Activated T-cell treated with anti-CD3 and anti-CD28 coated beads for 24 hours (primary cell): Measurements from ENCODE around the gene HBQ1.
"Not testable (repeated sequence)": the region's sequence is repeated elsewhere in the genome, so short reads cannot be mapped to it uniquely, and the experiment has no call there.

ENCODE experiments used
- DNase-seq: peaks from one replicate; pipeline ENCODE4 v3.0.0-alpha.2; 2020; ENCODE audit warnings: low read depth

The HBQ1 gene

DNA sequence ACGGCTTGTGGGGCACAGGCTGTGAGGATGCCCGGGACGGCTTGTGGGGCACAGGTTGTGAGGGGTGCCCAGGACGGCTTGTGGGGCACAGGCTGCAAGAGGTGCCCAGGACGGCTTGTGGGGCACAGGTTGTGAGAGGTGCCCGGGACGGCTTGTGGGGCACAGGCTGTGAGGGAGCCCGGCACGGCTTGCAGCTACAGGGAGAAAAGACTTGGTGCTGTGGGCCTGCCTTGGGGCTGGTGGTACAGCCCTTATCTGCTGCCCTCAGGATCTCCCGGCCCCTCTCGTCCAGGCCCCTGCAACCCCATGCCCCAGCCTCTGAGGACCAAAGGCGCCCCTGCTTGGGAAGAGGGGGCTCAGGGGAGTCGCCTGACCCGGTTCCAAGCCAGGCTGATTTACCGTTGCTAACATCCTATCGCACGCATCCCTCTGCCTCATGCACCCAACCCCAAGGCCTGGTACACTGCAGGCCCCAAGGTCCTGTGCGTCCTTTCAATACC lies 19.5 kb upstream of the HBQ1 start:
- no peak for DNase-seq

DNA sequence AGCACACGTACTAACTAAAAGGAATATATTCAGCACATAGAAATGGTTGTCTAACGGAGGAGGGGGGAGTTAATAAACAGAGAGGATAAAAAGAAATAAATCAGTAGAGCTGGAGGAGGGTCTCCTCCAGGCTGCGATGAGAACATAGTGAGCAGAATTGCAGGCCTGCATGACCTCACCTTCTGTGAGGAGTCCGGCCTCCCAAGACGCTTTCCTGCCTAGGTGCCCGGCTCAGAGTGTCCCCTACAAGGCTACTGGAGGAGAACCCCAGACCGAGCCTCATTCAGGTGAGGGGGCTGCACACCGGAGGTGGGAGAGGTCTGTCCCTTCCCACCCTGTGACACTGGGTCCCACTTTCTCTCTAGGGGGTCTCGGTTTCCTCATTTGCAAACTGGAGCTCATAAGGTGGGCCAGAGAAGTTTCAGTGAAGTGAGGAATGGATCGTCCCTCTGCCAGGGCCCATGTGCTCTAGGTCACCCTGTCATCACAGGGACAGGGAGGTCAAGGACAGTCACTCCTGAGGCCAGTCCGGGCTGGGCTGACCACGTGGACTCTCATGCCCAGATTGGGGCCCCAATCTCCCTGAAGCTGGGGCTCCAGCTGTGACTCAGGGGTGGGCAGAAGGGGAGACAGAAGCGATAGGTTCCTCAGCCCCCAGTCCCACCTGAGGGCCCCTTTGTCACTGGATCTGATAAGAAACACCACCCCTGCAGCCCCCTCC lies 17.8 kb upstream of the HBQ1 start:
- no peak for DNase-seq

DNA sequence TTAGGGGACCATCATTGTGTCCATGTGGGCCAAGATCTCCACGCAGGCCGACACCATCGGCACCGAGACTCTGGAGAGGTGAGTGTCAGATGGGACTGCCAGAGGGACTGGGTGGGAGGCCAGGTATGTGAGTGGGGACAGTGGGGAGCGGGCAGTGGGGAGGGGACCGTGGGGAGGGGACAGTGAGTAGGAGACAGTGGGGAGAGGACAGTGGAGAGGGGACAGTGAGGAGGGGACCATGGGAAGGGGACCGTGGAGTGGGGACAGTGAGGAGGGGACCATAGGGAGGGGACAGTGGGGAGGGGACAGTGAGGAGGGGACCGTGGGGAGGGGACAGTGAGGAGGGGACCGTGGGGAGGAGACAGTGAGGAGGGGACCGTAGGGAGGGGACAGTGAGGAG lies 17.1 kb upstream of the HBQ1 start:
- DNase-seq, result not testable (repeated sequence)

- not testable (repeated sequence) for DNase-seq
Measured at GRCh38 chr16:163696-164095, 16.6 kb upstream of the HBQ1 start.

- not testable (repeated sequence) for DNase-seq
Measured at GRCh38 chr16:164134-164823, 16.0 kb upstream of the HBQ1 start.

DNA sequence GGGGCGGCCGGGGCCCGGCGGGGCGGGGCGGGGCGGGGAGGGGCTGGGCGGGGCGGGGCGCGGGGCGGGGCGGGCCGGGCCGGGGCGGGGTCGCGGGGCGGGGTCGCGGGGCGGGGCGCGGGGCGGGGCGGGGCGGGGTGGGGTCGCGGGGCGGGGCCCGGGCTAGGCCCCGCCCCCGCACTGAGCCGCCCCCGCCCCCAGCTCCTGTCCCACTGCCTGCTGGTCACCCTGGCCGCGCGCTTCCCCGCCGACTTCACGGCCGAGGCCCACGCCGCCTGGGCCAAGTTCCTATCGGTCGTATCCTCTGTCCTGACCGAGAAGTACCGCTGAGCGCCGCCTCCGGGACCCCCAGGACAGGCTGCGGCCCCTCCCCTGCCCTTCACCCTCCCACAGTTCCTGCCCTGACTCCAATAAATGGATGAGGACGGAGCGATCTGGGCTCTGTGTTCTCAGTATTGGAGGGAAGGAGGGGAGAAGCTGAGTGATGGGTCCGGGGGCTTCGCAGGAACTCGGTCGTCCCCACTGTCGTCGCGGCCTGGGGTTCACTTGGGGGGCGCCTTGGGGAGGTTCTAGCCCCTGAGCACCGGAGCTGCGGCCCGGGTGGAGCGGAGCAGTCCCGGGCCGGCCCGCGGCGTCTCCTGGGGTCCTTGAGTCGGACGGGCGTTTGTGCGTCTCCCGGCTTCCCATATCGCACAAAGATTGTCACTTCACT lies 15.3 kb upstream of the HBQ1 start:
- DNase-seq, result no peak

DNA sequence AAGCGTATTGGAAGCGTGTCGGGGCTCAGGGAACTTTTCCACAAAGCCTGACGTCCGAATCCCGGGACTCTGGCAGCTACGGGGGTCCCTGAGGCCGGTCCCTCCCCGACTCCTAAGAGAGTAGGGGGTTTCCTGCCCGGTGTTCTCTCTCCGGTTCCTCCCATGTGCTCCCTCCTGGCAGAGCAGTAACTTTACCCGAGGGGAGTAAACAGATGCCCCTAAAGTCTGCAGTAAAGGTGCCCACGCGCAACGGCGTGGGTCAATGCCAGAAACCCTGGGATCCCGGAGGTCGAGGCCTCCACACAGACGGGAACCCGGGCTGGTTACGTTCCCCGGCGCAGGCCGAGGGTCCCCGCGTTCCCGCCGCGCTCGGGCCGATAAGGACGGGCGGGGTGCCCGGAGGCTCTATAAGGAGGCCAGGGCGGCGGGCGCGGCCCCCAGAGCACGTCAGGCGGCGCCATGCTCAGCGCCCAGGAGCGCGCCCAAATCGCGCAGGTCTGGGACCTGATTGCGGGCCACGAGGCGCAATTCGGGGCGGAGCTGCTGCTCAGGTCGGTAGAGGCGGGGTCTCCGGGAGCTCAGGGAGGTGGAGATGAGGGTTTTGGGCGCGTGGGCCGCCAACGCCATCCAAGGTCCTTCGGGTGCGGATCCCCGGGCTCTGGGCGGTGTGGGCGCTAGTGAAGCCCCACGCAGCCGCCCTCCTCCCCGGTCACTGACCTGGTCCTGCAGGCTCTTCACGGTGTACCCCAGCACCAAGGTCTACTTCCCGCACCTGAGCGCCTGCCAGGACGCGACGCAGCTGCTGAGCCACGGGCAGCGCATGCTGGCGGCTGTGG lies 14.5 kb upstream of the HBQ1 start, which contains the start of gene HBM:
Gene HBM, plus strand, starts transcription at position 440 of the 836 bp plus-strand sequence. Its CDS starts 20 bp downstream, at position 460.
- DNase-seq, result no peak

DNA sequence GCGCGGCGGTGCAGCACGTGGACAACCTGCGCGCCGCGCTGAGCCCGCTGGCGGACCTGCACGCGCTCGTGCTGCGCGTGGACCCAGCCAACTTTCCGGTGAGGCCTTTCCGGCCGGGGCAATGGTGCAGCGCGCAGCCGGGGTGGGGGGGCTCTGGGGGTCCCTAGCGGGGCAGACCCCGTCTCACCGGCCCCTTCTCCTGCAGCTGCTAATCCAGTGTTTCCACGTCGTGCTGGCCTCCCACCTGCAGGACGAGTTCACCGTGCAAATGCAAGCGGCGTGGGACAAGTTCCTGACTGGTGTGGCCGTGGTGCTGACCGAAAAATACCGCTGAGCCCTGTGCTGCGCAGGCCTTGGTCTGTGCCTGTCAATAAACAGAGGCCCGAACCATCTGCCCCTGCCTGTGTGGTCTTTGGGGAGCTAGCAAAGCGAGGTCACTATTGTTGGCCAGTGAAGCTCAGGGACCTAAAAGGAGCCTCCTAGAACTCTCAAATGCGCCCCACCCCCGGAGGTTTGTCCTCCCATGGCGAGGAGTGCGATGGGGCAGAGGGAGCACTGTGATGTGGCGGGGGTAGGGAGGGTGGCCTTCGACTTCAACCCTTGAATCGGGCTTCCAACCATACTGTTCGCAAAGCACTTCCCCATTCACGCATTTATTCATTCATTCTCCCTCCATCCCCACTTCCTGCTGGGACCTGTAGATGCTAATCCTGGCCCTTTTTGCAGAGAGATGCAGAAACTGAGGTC lies 13.7 kb upstream of the HBQ1 start:
- no peak for DNase-seq

DNA sequence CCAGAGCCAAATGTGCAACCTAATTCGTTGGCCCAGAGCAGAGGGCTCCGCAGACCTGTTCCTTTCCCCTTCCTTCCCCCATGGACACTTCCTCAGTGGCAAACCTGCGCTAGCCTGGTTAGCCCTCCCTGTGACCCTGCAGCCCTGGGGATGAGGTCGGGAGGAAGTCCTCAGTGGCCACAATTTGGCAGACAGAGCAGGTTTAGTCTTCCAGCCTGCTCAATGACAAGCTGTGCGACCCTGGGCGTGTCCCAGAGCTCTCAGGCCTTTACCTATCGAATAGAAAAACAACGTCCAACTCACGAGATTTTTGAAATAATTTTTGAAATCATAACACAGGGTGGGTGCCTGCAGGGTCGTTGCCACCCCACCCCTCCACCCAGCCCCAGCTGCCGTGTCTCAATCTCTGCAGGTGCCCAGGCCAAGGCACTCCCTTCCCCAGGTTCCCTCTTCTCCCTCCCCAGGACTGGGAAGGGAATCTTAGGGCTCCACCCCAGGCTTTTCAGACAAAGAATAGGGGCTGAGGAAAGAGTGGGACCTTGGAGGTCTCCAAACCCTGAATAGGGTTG lies 13.1 kb upstream of the HBQ1 start:
- no peak for DNase-seq

DNA sequence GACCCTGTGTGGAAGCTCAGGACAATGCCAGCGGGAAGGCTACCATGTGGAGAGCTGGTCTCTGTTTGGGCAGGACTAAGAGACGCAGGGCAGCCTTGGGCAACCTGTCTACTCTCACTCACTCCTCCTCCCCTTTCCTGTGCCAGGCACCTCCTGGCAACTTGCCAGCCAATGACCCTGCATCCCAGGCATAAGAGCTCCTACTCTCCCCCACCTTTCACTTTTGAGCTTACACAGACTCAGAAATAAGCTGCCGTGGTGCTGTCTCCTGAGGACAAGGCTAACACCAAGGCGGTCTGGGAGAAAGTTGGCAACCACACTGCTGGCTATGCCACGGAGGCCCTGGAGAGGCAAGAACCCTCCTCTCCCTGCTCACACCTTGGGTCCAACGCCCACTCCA lies 11.8 kb upstream of the HBQ1 start:
- DNase-seq, result no peak

DNA sequence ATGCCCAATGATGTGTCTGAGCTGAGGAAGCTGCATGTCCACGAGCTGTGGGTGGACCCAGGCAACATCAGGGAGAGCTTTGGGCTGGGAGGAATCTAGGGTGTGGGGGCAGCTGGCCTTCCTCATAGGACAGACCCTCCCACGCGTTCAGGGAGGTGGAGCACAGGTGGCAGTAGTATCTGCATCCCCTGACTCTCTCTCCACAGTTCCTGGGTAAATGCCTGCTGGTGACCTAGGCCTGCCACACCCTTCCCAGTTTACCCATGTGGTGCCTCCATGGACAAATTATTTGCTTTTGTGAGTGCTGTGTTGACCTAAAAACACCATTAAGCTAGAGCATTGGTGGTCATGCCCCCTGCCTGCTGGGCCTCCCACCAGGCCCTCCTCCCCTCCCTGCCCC lies 11.2 kb upstream of the HBQ1 start:
- no peak for DNase-seq

GRCh38 chr16:170088-170507 lies 10.2 kb upstream of the HBQ1 start:
- not testable (repeated sequence) for DNase-seq

DNA sequence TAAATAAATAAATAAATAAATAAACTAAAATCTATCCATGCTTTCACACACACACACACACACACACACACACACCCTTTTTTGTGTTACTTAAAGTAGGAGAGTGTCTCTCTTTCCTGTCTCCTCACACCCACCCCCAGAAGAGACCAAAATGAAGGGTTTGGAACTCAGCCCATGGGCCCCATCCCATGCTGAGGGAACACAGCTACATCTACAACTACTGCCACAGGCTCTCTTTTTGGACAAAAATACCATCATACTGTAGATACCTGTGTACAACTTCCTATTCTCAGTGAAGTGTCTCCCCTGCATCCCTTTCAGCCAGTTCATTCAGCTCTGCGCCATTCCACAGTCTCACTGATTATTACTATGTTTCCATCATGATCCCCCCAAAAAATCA lies 9.5 kb upstream of the HBQ1 start:
- no peak for DNase-seq

GRCh38 chr16:172374-172941 lies 7.8 kb upstream of the HBQ1 start, which contains the start of gene HBA2:
Gene HBA2, plus strand, starts transcription at chr16:172876. Its CDS starts 37 bp downstream, at chr16:172913.
- DNase-seq, result not testable (repeated sequence)

DNA sequence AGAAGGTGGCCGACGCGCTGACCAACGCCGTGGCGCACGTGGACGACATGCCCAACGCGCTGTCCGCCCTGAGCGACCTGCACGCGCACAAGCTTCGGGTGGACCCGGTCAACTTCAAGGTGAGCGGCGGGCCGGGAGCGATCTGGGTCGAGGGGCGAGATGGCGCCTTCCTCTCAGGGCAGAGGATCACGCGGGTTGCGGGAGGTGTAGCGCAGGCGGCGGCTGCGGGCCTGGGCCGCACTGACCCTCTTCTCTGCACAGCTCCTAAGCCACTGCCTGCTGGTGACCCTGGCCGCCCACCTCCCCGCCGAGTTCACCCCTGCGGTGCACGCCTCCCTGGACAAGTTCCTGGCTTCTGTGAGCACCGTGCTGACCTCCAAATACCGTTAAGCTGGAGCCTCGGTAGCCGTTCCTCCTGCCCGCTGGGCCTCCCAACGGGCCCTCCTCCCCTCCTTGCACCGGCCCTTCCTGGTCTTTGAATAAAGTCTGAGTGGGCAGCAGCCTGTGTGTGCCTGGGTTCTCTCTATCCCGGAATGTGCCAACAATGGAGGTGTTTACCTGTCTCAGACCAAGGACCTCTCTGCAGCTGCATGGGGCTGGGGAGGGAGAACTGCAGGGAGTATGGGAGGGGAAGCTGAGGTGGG lies 6.9 kb upstream of the HBQ1 start:
- not testable (repeated sequence) for DNase-seq

DNA sequence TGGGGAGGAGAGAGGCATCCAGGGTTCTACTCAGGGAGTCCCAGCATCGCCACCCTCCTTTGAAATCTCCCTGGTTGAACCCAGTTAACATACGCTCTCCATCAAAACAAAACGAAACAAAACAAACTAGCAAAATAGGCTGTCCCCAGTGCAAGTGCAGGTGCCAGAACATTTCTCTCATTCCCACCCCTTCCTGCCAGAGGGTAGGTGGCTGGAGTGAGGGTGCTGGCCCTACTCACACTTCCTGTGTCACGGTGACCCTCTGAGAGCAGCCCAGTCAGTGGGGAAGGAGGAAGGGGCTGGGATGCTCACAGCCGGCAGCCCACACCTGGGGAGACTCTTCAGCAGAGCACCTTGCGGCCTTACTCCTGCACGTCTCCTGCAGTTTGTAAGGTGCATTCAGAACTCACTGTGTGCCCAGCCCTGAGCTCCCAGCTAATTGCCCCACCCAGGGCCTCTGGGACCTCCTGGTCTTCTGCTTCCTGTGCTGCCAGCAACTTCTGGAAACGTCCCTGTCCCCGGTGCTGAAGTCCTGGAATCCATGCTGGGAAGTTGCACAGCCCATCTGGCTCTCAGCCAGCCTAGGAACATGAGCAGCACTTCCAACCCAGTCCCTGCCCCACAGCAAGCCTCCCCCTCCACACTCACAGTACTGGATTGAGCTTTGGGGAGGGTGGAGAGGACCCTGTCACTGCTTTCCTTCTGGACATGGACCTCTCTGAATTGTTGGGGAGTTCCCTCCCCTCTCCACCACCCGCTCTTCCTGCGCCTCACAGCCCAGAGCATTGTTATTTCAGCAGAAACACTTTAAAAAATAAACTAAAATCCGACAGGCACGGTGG lies 6.1 kb upstream of the HBQ1 start:
- DNase-seq, result not testable (repeated sequence)

GRCh38 chr16:175011-175949 lies 5.0 kb upstream of the HBQ1 start:
- DNase-seq, result no peak

DNA sequence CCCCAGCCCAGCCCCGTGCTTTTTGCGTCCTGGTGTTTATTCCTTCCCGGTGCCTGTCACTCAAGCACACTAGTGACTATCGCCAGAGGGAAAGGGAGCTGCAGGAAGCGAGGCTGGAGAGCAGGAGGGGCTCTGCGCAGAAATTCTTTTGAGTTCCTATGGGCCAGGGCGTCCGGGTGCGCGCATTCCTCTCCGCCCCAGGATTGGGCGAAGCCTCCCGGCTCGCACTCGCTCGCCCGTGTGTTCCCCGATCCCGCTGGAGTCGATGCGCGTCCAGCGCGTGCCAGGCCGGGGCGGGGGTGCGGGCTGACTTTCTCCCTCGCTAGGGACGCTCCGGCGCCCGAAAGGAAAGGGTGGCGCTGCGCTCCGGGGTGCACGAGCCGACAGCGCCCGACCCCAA lies 4.3 kb upstream of the HBQ1 start:
- DNase-seq, result not testable (repeated sequence)
